Activated T-helper 1 cell treated with anti-CD3 and anti-CD28 coated beads, Interleukin-2, amount 50 U/mL, for 16 hours (primary cell): ENCODE data around the gene HMGN5.

Source experiments
- DNase-seq, 2 donors: peaks; one replicate each; pipeline ENCODE4 v3.0.0-alpha.2; 2020; ENCODE audit warnings: low read depth in 1 of 2, low spot score in 1 of 2

The HMGN5 gene

DNA sequence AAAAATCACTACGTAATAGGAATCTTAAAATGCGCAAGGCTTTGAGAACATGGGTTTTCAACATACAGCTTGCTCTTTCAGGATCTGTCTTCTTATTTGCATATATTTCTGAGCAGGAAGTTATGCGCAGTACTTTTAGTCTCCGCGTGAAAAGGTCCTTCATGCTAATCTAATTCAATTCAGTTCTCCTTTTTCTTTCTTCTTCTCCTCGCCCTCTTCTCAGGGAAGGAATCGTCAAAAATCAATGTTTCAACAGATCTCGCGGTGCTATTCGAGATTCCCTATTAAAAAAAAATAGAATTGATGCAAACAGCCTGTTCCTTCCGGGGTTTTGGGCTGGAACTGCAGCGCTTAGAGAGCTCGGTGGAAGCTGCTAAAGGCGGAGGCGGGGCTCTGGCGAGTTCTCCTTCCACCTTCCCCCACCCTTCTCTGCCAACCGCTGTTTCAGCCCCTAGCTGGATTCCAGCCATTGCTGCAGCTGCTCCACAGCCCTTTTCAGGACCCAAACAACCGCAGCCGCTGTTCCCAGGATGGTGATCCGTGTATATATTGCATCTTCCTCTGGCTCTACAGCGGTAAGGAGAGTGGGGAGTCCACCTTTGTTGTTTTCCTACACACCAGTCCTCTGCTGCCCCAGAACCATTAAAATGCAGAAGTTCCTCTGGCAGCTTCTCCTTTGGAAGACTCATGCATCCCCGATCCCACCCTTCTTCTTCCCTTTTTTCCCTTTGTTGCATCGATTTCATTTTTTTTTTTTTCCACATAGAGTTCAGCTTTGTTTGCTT lies at the start of gene HMGN5, which contains the start of gene SH3BGRL:
Gene HMGN5, minus strand, starts transcription at position 243 of the 785 bp plus-strand sequence. CDS start 80,364 bp downstream, outside the sequence.
Gene SH3BGRL, plus strand, starts transcription at position 432 of the 785 bp plus-strand sequence. Its CDS starts 99 bp downstream, at position 531.
- DNase-seq = peak; percentile 31 to 38

GRCh38 chrX:81241753-81242152 lies 40.0 kb upstream of the HMGN5 start:
- DNase-seq = no peak

DNA sequence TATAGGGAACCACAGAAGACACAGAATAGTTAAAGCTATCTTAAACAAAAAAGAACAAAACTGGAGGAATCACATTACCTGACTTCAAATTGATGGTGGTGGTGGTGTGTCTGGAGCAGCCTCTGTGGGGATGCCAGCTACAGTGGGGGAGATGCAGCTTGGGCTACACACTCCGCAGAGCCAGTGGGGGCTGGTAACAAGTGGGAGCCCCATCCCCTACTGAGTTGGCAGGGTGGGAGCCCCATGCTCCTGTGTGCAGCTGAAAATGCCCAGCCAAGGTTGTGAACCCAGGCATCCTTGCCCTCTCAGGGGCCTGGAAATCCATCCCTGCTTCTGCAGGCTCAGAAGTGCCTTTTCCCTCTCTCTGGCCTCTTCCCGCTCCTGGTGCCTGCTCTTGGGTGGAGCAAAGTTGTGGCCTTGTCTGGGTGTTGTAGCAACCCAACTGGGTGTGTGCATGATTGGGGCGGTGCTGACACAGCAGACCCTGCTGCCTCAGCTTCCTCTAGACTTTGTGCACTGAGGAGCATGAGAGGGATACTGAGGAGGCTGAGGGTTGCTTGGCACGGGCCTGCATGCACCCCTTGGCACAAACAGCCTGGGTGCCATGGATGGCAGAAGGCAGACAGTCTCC lies 39.1 kb upstream of the HMGN5 start:
- DNase-seq = no peak

GRCh38 chrX:81238166-81238565 lies 36.5 kb upstream of the HMGN5 start:
- DNase-seq = no peak

DNA sequence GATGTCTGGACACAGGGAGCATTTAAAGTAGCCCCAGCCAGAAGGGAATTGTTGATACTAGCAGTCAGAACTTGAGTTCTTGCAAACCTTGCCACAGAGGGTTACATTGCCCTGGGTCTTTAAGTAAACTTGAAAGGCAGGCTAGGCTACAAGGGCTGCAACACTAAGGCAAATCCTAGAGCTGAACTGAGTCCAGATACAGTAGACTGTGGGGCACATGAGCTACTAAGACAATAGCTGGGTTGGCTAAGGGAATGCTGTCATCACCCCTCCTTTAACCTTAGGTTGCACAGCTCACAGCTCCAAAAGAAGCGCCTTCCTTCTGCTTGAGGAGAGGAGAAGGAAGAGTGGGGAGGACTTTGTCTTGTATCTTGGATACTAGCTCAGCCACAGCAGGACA lies 35.8 kb upstream of the HMGN5 start:
- no peak for DNase-seq

GRCh38 chrX:81232218-81232617 lies 30.5 kb upstream of the HMGN5 start:
- no peak for DNase-seq

DNA sequence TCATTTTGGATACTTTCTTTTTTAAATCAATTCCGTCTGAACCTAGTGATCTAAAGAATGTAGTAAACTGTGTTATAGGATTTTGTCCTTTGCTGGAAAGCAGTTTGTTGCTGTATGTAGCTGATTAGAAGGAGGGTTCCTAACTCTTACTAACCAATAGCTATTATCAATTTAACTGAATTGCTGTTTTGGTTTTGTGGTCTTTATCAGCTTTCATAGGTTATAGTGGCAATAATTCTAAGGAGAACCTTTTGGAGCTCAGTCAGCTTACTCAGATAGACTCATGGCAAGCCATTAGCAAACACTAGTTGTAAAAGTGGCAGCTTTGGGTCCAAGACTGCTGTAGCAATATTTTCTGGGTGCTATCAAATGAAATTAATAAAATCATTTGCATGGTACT lies 29.8 kb upstream of the HMGN5 start:
- DNase-seq = no peak

- no peak for DNase-seq
Measured at GRCh38 chrX:81229901-81230300, 28.2 kb upstream of the HMGN5 start.

DNA sequence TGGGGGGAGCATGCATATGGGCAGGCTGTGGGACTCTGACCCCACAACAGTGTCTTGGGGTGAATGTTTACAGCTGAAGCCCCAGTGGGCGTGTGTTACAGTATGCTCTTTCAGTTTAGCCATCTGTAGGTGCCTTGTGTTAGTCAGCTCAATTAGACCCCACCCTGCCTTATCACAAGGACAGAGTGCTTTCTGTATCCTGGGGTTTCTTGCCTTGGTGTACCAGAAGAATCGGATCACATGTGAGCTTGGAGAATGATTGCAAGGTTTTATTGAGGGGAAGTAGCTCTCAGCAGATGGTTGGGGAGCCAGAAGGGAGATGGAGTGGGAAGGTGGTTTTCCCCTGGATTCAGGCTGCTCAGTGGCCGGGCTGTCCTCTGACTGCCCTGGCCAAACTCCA lies 27.5 kb upstream of the HMGN5 start:
- no peak for DNase-seq

GRCh38 chrX:81215685-81216084 lies 14.0 kb upstream of the HMGN5 start:
- DNase-seq = no peak

GRCh38 chrX:81208916-81209315 lies 7.2 kb upstream of the HMGN5 start:
- no peak for DNase-seq

DNA sequence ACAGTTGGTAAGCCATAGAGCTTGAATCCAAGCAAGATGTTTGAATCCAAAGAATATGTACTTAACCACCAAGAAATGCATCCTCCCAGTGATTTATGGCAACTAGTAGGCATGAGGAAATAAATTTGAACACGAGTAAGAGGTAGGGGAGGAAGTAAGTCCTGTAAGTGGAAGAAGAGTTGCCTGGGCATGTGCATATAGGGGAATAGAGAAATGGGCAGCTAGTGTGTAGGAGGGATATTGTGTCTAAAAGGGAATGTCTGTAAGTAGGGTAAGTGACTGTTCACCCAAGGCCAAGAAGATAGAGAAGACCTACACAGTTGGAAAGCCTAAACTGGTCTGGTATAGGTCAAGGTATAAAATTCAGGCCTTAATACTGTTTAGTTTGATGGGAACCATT lies 4.8 kb upstream of the HMGN5 start:
- DNase-seq = no peak

- no peak for DNase-seq
Measured at GRCh38 chrX:81205551-81205950, 3.8 kb upstream of the HMGN5 start.

DNA sequence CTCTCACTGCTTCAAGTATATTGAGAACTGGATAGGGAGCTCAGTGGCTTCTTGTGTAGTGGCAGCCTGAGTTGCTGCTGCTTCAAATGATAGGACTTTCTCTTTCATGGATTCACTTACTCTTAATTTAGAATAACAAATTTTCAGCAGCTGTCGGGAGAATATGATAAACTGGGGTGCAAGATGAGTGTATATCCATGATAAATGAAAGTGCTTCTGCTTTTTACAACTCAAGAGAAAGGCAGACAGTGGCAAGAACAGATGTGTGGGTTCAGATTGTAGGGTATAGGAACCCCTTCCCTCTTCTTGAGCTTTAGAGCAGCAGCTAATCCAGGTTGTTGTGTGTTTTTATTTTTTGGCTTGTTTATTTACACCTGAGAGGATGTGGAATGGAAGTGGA lies 1.2 kb upstream of the HMGN5 start:
- no peak for DNase-seq

- DNase-seq = no peak
Measured at GRCh38 chrX:81202456-81202819, 725 bp upstream of the HMGN5 start.

DNA sequence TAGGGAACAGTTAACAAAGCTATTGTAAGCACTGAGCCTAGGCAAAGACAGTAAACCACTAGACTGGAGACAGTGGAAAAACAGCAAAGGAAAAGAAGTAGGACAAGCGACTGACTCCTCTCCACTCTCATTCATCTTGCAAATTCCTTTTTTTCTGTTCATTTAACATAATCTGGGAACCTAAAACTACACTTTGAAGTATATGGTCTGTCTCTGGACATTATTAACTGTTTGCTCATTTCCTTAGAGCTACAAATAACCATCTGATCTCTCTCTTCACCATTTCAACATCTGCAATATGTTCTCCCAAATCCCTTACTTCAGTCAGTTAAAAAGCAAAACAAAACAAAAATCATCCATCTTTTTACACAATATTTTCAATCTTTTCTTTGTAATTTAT lies 642 bp downstream of the HMGN5 start:
- DNase-seq = no peak

DNA sequence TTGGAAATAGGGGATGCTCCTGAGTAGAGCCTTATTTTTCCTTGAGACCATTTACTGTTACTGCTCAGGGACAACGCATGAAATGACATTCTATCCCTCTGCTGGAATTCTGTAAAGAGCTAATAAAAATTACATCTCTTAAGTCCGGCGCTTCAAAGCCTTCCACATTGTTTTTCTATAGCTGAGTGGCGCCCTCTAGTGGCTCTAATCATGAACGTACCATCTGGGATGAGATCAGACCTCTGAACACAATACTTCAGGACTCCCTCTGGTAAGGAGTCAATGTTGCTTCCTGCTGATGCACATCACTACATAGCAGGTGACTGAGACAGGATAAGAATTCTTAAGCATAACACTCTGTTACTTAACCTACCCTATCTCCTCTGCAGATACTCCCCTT lies 6.0 kb downstream of the HMGN5 start:
- peak; percentile 13 to 27 for DNase-seq

DNA sequence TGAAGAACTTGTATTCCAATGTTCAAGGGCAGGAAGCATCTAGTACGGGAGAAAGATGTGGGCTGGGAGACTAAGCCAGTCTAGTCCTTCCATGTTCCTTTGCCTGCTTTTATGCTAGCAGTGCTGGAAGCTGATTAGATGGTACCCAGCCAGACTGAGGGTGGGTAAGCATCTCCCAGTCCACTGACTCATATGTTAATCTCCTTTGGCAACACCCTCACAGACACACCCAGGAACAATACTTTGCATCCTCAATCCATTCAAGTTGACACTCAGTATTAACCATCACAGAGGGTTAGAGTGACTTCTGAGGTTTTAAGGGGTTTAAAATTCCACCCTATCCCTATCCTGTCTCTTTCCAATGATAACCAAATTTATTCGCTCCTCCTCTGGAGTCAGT lies 6.5 kb downstream of the HMGN5 start:
- no peak for DNase-seq

- no peak for DNase-seq
Measured at GRCh38 chrX:81174286-81174685, 27.4 kb downstream of the HMGN5 start.

GRCh38 chrX:81168391-81168790 lies 33.3 kb downstream of the HMGN5 start:
- no peak for DNase-seq

- DNase-seq = peak; percentile 58 to 72
Measured at GRCh38 chrX:81121513-81122363, 80.0 kb downstream of the HMGN5 start.

- no peak for DNase-seq
Measured at GRCh38 chrX:81120936-81121371, 80.8 kb downstream of the HMGN5 start.
